Endothelial cell (in vitro differentiated cells): ENCODE results near the gene FKBP11. TPM values are rescaled to one million over a fixed set of nuclear protein-coding genes. Genes with fewer than 3 reads are reported as not detected.

Experiments used
- DNase-seq: peaks from one replicate; pipeline ENCODE4 v3.0.0; 2021; ENCODE audit warnings: low spot score
- H3K27ac Mint-ChIP-seq: one replicate; pipeline ENCODE4 v1.8.0; 2021; ENCODE audit warnings: mixed read lengths, inconsistent platforms; ENCODE audit not compliant: unreplicated experiment
- H3K27me3 Mint-ChIP-seq: one replicate; pipeline ENCODE4 v1.8.0; 2021; ENCODE audit warnings: mild to moderate bottlenecking, moderate library complexity, mixed read lengths, inconsistent platforms; ENCODE audit not compliant: unreplicated experiment
- H3K36me3 Mint-ChIP-seq: one replicate; pipeline ENCODE4 v1.8.0; 2021; ENCODE audit warnings: mild to moderate bottlenecking, low read depth, mixed read lengths, inconsistent platforms; ENCODE audit not compliant: unreplicated experiment
- H3K4me1 Mint-ChIP-seq: one replicate; pipeline ENCODE4 v1.8.0; 2021; ENCODE audit warnings: mild to moderate bottlenecking, mixed read lengths, inconsistent platforms; ENCODE audit not compliant: unreplicated experiment
- H3K4me3 Mint-ChIP-seq: one replicate; pipeline ENCODE4 v1.8.0; 2021; ENCODE audit warnings: mild to moderate bottlenecking, mixed read lengths, inconsistent platforms; ENCODE audit not compliant: unreplicated experiment
- H3K9me3 Mint-ChIP-seq: one replicate; pipeline ENCODE4 v1.8.0; 2021; ENCODE audit warnings: mixed read lengths, inconsistent platforms; ENCODE audit not compliant: unreplicated experiment
- CTCF ChIP-seq: fragments of 200-600 bp; sonication (generic); IDR thresholded peaks from one replicate; pipeline ENCODE4 v1.5.0; 2021; ENCODE audit warnings: antibody characterized with exemption; ENCODE audit not compliant: unreplicated experiment
- total RNA-seq: library from RNA; stranded (reverse); fragmentation: NEBNext Ultra II Directional; extraction: Animal tissue kit (Norgen Biotek cat#: 25700); gene quantifications from one replicate; pipeline ENCODE4 v1.2.1, GENCODE V29; 2021; ENCODE audit not compliant: unreplicated experiment

FKBP11 gene
- total RNA-seq, 1 donor from 2014 or later = 16.0 TPM

GRCh38 chr12:48946943-48947342 lies 21.7 kb upstream of the FKBP11 start:
- Mint-ChIP-seq H3K27me3 (peaks cover 2% of the 10 kb centered on the region), H3K9me3 (no peaks in the 10 kb centered on the region), H3K4me1 (peaks cover 22% of the 10 kb centered on the region), H3K36me3 (peaks cover 25% of the 10 kb centered on the region), H3K27ac (peak overlapping the region; percentile 48), H3K4me3 (no peak overlapping the region)
- DNase-seq = no peak
- TF ChIP-seq CTCF = no peak

GRCh38 chr12:48946205-48946604 lies 20.9 kb upstream of the FKBP11 start:
- no peak for DNase-seq
- Mint-ChIP-seq H3K27ac (no peak overlapping the region), H3K9me3 (no peaks in the 10 kb centered on the region), H3K4me1 (peaks cover 22% of the 10 kb centered on the region), H3K27me3 (peaks cover 2% of the 10 kb centered on the region), H3K4me3 (no peak overlapping the region), H3K36me3 (peaks cover 26% of the 10 kb centered on the region)
- no peak for TF ChIP-seq CTCF

- H3K4me3 Mint-ChIP-seq = no peak overlapping the region
- H3K36me3 Mint-ChIP-seq = peaks cover 38% of the 10 kb centered on the region
- TF ChIP-seq CTCF = no peak
- peaks cover 21% of the 10 kb centered on the region for H3K4me1 Mint-ChIP-seq
- DNase-seq = no peak
- no peak overlapping the region for H3K27ac Mint-ChIP-seq
- H3K27me3 Mint-ChIP-seq = peaks cover 1% of the 10 kb centered on the region
- H3K9me3 Mint-ChIP-seq = no peaks in the 10 kb centered on the region
These were observed 17.9 kb upstream of the FKBP11 start for GRCh38 chr12:48943221-48943620.

- Mint-ChIP-seq H3K27ac (peak overlapping the region; percentile 74), H3K4me3 (no peak overlapping the region), H3K9me3 (no peaks in the 10 kb centered on the region), H3K36me3 (peaks cover 42% of the 10 kb centered on the region), H3K27me3 (peaks cover 10% of the 10 kb centered on the region), H3K4me1 (peaks cover 16% of the 10 kb centered on the region)
- no peak for DNase-seq
- TF ChIP-seq CTCF = no peak
These were observed 14.9 kb upstream of the FKBP11 start for GRCh38 chr12:48940181-48940580.

- Mint-ChIP-seq H3K36me3 (peaks cover 51% of the 10 kb centered on the region), H3K4me3 (peak overlapping the region; percentile 29), H3K27me3 (peaks cover 12% of the 10 kb centered on the region), H3K4me1 (peaks cover 25% of the 10 kb centered on the region), H3K9me3 (no peaks in the 10 kb centered on the region), H3K27ac (no peak overlapping the region)
- no peak for TF ChIP-seq CTCF
- DNase-seq = no peak
These were observed 13.5 kb upstream of the FKBP11 start for GRCh38 chr12:48938805-48939204.
